ENCODE data around the gene NLRP7. TPM values are rescaled to one million over a fixed set of nuclear protein-coding genes. Genes with fewer than 3 reads are reported as not detected.
"Not testable (repeated sequence)": the region's sequence is repeated elsewhere in the genome, so short reads cannot be mapped to it uniquely, and the experiment has no call there.

The NLRP7 gene
- total RNA-seq, 2 donors from 2014 or later, result 0.93 to 1.0 TPM

DNA sequence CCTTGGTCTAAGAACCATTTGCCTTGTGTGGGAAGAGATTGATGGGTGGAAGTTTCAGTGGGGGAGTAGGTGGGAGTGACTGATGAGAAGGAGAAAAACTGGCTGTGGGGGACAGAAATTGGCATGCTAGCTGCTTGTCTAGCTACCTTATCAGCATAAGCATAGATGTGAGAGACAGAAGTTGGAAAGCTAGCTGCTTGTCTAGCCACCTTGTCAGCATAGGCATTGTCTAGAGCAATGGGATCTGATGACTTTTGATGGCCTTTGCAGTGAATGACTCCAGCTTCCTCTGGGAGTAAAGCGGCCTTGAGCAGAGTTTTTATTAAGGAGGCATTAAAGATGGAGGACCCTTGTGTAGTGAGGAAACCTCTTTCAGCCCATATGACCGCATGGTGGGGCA, 51.3 kb downstream of the NLRP7 start:
- H3K27ac Mint-ChIP-seq, result peak overlapping the region; percentile 87
- no peaks in the 10 kb centered on the region for H3K4me1 ChIP-seq (ENCODE audit: control insufficient read depth, insufficient read depth, low read length)
- H3K9ac ChIP-seq (ENCODE audit: extremely low read depth, low read length, poor library complexity, severe bottlenecking), result peak overlapping the region; percentile 95
- peaks cover 9% of the 10 kb centered on the region for H3K36me3 ChIP-seq (ENCODE audit: control insufficient read depth, insufficient read depth, low read length)
- no peak overlapping the region for H3K27ac ChIP-seq (ENCODE audit: low read depth, low read length)
- H3K4me3 ChIP-seq (ENCODE audit: low read length), result peak overlapping the region; percentile 84
- H3K4me3 Mint-ChIP-seq, result peak overlapping the region; percentile 85
- H3K9me3 ChIP-seq (ENCODE audit: control insufficient read depth, low read length), result no peaks in the 10 kb centered on the region
- no peaks in the 10 kb centered on the region for H3K27me3 Mint-ChIP-seq (ENCODE audit: insufficient read depth)
- H3K36me3 Mint-ChIP-seq (ENCODE audit: low read depth), result peaks cover 16% of the 10 kb centered on the region
- WGBS, 2 experiments (ENCODE audit: insufficient coverage in 1 of 2, insufficient read length in 1 of 2), result 53 to 61% methylated on average over 2 of the region's 2 CpGs
- H3K27me3 ChIP-seq (ENCODE audit: control insufficient read depth, insufficient read depth, low read length, poor library complexity, severe bottlenecking), result no peaks in the 10 kb centered on the region
- H3K4me1 Mint-ChIP-seq, result peaks cover 65% of the 10 kb centered on the region
- peak; percentile 70 for DNase-seq
- no peaks in the 10 kb centered on the region for H3K9me3 Mint-ChIP-seq
- TF ChIP-seq, protein P1, sequence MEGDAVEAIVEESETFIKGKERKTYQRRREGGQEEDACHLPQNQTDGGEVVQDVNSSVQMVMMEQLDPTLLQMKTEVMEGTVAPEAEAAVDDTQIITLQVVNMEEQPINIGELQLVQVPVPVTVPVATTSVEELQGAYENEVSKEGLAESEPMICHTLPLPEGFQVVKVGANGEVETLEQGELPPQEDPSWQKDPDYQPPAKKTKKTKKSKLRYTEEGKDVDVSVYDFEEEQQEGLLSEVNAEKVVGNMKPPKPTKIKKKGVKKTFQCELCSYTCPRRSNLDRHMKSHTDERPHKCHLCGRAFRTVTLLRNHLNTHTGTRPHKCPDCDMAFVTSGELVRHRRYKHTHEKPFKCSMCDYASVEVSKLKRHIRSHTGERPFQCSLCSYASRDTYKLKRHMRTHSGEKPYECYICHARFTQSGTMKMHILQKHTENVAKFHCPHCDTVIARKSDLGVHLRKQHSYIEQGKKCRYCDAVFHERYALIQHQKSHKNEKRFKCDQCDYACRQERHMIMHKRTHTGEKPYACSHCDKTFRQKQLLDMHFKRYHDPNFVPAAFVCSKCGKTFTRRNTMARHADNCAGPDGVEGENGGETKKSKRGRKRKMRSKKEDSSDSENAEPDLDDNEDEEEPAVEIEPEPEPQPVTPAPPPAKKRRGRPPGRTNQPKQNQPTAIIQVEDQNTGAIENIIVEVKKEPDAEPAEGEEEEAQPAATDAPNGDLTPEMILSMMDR (conservative IDR thresholded peaks at IDR 0.05), result no peak

DNA sequence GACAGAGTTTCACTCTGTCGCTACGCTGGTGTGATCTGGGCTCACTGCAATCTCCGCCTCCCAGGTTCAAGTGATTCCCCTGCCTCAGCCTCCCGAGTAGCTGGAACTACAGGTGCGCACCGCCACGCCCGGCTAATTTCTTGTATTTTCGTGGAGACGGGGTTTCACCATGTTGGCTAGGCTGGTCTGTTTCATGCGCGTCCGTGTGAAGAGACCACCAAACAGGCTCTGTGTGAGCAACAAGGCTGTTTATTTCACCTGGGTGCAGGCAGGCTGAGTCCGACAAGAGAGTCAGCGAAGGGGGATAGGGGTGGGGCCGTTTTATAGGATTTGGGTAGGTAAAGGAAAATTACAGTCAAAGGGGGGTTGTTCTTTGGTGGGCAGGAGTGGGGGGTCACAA, 53.2 kb downstream of the NLRP7 start:
- H3K27ac ChIP-seq (ENCODE audit: low read depth, low read length); H3K9me3 Mint-ChIP-seq; H3K4me1 ChIP-seq (ENCODE audit: control insufficient read depth, insufficient read depth, low read length); H3K36me3 ChIP-seq (ENCODE audit: control insufficient read depth, insufficient read depth, low read length); H3K27me3 Mint-ChIP-seq (ENCODE audit: insufficient read depth); H3K36me3 Mint-ChIP-seq (ENCODE audit: low read depth); H3K9me3 ChIP-seq (ENCODE audit: control insufficient read depth, low read length); H3K27me3 ChIP-seq (ENCODE audit: control insufficient read depth, insufficient read depth, low read length, poor library complexity, severe bottlenecking): not testable (repeated sequence)
- WGBS, 2 experiments (ENCODE audit: insufficient coverage in 1 of 2, insufficient read length in 1 of 2), result 67 to 93% methylated on average over 14 to 16 of the region's 16 CpGs
- peak overlapping the region; percentile 98 for H3K27ac Mint-ChIP-seq
- H3K9ac ChIP-seq (ENCODE audit: extremely low read depth, low read length, poor library complexity, severe bottlenecking), result peak overlapping the region; percentile 95
- peak; percentile 59 for DNase-seq
- peak overlapping the region; percentile 84 for H3K4me3 ChIP-seq (ENCODE audit: low read length)
- peak overlapping the region; percentile 85 for H3K4me3 Mint-ChIP-seq
- H3K4me1 Mint-ChIP-seq, result peaks cover 57% of the 10 kb centered on the region

DNA sequence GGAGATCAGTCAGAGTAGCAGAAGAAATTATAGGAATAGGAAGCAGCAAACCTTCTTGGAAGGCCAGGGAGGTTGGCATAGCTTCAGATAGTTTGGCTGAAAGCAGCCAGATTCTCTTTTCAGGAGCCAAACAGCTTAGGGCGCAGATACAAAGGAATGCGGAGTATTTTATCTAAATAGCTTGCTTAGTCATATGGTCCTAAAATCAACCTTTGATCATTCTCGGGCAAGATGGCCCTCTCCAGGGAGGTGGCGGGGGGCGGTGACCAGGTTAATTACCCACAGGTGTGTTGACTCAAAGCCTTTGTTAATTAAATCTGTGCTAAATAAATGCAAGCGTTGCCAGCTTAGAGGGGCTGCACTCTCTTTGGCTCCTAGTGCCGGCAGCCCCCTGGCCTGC, 53.9 kb downstream of the NLRP7 start:
- Histone ChIP-seq H3K4me1 (ENCODE audit: control insufficient read depth, insufficient read depth, low read length) (no peaks in the 10 kb centered on the region), H3K9me3 (ENCODE audit: control insufficient read depth, low read length) (no peaks in the 10 kb centered on the region), H3K36me3 (ENCODE audit: control insufficient read depth, insufficient read depth, low read length) (no peaks in the 10 kb centered on the region), H3K4me3 (ENCODE audit: low read length) (peak overlapping the region; percentile 84), H3K27ac (ENCODE audit: low read depth, low read length) (peak overlapping the region; percentile 77), H3K27me3 (ENCODE audit: control insufficient read depth, insufficient read depth, low read length, poor library complexity, severe bottlenecking) (no peaks in the 10 kb centered on the region), H3K9ac (ENCODE audit: extremely low read depth, low read length, poor library complexity, severe bottlenecking) (peak overlapping the region; percentile 95)
- peaks cover 2% of the 10 kb centered on the region for H3K27me3 Mint-ChIP-seq (ENCODE audit: insufficient read depth)
- TF ChIP-seq, protein P1 (conservative IDR thresholded peaks at IDR 0.05), result no peak
- 30 to 55% methylated on average over 7 of the region's 7 CpGs for WGBS, 2 experiments (ENCODE audit: insufficient coverage in 1 of 2, insufficient read length in 1 of 2)
- peak; percentile 96 for DNase-seq
- peaks cover 50% of the 10 kb centered on the region for H3K4me1 Mint-ChIP-seq
- H3K36me3 Mint-ChIP-seq (ENCODE audit: low read depth), result no peaks in the 10 kb centered on the region
- peak overlapping the region; percentile 85 for H3K4me3 Mint-ChIP-seq
- peak overlapping the region; percentile 98 for H3K27ac Mint-ChIP-seq
- H3K9me3 Mint-ChIP-seq, result no peaks in the 10 kb centered on the region

DNA sequence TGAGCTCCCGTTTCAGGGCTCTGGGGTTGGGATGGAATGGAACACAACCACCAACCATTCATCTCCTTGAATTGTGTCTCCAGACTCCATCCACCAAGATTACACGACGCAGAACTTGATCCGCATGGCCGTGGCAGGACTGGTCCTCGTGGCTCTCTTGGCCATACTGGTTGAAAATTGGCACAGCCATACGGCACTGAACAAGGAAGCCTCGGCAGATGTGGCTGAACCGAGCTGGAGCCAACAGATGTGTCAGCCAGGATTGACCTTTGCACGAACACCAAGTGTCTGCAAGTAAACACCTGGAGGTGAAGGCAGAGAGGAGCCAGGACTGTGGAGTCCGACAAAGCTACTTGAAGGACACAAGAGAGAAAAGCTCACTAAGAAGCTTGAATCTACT, 57.8 kb downstream of the NLRP7 start:
- H3K4me1 Mint-ChIP-seq, result peaks cover 18% of the 10 kb centered on the region
- Histone ChIP-seq H3K9ac (ENCODE audit: extremely low read depth, low read length, poor library complexity, severe bottlenecking) (no peak overlapping the region), H3K4me1 (ENCODE audit: control insufficient read depth, insufficient read depth, low read length) (no peaks in the 10 kb centered on the region), H3K9me3 (ENCODE audit: control insufficient read depth, low read length) (no peaks in the 10 kb centered on the region), H3K4me3 (ENCODE audit: low read length) (no peak overlapping the region), H3K36me3 (ENCODE audit: control insufficient read depth, insufficient read depth, low read length) (no peaks in the 10 kb centered on the region), H3K27me3 (ENCODE audit: control insufficient read depth, insufficient read depth, low read length, poor library complexity, severe bottlenecking) (no peaks in the 10 kb centered on the region), H3K27ac (ENCODE audit: low read depth, low read length) (no peak overlapping the region)
- H3K27me3 Mint-ChIP-seq (ENCODE audit: insufficient read depth), result peaks cover 2% of the 10 kb centered on the region
- H3K9me3 Mint-ChIP-seq, result no peaks in the 10 kb centered on the region
- no peak overlapping the region for H3K27ac Mint-ChIP-seq
- TF ChIP-seq, protein P1 (conservative IDR thresholded peaks at IDR 0.05), result no peak
- H3K4me3 Mint-ChIP-seq, result no peak overlapping the region
- 95% methylated on average over 9 to 11 of the region's 11 CpGs for WGBS, 2 experiments (ENCODE audit: insufficient coverage in 1 of 2, insufficient read length in 1 of 2)
- H3K36me3 Mint-ChIP-seq (ENCODE audit: low read depth), result no peaks in the 10 kb centered on the region
- no peak for DNase-seq

Data from endodermal cell (in vitro differentiated cells).